NT2/D1 (cell line): ENCODE results near the gene GTPBP6.
"Not testable (repeated sequence)": the region's sequence is repeated elsewhere in the genome, so short reads cannot be mapped to it uniquely, and the experiment has no call there.

Experiments
- DNase-seq: peaks from one replicate; pipeline ENCODE4 v3.0.0-alpha.2; 2011; ENCODE audit warnings: low read depth, low spot score
- H3K27me3 ChIP-seq: 2 replicates; pipeline ENCODE4 v1.6.0; 2011; ENCODE audit warnings: mild to moderate bottlenecking; ENCODE audit not compliant: insufficient read length, insufficient read depth
- H3K36me3 ChIP-seq: 2 replicates; pipeline ENCODE4 v1.6.1; 2011; ENCODE audit warnings: mild to moderate bottlenecking, low read length, mixed read lengths; ENCODE audit not compliant: insufficient read depth, insufficient read length
- H3K4me1 ChIP-seq: 2 replicates; pipeline ENCODE4 v1.5.1; 2011; ENCODE audit not compliant: insufficient read depth, insufficient read length
- H3K4me3 ChIP-seq: 2 replicates; pipeline ENCODE4 v1.5.1; 2011; ENCODE audit warnings: low read depth; ENCODE audit not compliant: insufficient read length
- H3K9ac ChIP-seq: 2 replicates; pipeline ENCODE4 v1.6.0; 2011; ENCODE audit warnings: low read depth; ENCODE audit not compliant: insufficient read length
- H3K9me3 ChIP-seq: 2 replicates; pipeline ENCODE4 v1.5.1; 2011; ENCODE audit warnings: mild to moderate bottlenecking, low read length; ENCODE audit not compliant: insufficient read depth
- SUZ12 ChIP-seq: IDR thresholded peaks from 2 replicates; pipeline ENCODE4 v1.6.1; 2011; ENCODE audit not compliant: insufficient read length, insufficient read depth; ENCODE audit errors: extremely low read depth
- YY1 ChIP-seq: IDR thresholded peaks from 2 replicates; pipeline ENCODE4 v1.6.1; 2011; ENCODE audit not compliant: insufficient read length, insufficient read depth
- ZNF274 ChIP-seq: IDR thresholded peaks from 2 replicates; pipeline ENCODE4 v1.6.1; 2011; ENCODE audit warnings: mild to moderate bottlenecking, low read depth, low read length

GTPBP6 gene

DNA sequence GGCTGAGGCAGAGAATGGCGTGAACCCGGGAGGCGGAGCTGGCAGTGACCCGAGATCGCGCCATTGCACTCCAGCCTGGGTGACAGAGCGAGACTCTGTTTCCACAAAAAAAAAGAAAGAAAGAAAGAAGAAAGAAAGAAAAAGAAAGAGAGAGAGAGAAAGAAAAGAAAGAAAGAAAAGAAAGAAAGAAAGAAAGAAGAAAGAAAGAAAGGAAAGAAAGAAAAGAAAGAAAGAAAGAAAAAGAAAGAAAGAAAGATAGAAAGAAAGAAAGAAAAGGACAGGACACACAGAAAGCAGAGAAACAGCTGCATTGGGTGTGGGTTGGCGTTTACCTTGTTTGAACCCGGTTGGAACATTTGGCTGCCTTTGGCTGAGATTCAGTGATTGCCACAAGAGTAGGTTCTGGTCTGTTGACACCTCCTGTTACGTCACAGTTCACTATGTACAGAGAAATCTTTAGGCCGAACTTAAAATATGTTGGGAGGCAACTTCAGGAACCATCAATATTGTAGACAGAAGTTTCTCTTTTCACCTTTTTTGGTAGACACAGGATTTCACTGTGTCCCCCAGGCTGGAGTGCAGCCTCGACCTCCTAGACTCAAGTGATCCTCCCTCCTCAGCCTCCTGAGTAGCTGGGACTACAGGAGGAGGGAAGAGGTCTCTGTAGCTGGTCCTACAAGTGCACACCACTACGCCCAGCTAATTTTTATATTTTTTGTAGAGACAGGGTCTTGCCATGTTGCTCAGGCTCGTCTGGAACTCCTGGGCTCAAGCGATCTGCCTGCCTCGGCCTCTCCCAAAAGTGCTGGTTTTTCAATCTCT, 53.8 kb downstream of the GTPBP6 start:
- no peak for DNase-seq
- TF ChIP-seq ZNF274 = no peak
- no peak for TF ChIP-seq SUZ12
- no peak for TF ChIP-seq YY1
- Histone ChIP-seq H3K4me3 (no peak overlapping the region), H3K4me1 (peaks cover 6% of the 10 kb centered on the region), H3K36me3 (no peaks in the 10 kb centered on the region), H3K27me3 (no peaks in the 10 kb centered on the region), H3K9ac (no peak overlapping the region), H3K9me3 (no peaks in the 10 kb centered on the region)

DNA sequence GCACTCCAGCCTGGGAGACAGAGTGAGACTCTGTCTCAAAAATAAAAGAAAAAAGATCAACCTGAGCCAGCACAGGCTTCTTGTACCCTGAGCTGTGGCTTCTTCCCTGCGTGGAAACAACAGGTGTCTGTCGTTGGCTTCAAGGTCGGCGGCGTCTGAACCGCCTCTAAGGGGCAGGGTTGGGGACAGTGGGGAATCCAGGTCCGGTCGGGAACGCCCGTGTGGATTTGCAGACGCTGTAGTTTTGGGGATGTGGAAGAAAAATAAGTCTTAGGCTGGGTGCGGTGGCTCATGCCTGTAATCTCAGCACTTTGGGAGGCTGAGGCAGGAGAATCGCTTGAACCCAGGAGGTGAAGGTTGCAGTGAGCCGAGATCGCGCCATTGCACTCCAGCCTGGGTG, 54.6 kb downstream of the GTPBP6 start:
- not testable (repeated sequence) for H3K36me3 ChIP-seq, H3K4me3 ChIP-seq, DNase-seq, H3K4me1 ChIP-seq, H3K27me3 ChIP-seq, H3K9ac ChIP-seq, H3K9me3 ChIP-seq

DNA sequence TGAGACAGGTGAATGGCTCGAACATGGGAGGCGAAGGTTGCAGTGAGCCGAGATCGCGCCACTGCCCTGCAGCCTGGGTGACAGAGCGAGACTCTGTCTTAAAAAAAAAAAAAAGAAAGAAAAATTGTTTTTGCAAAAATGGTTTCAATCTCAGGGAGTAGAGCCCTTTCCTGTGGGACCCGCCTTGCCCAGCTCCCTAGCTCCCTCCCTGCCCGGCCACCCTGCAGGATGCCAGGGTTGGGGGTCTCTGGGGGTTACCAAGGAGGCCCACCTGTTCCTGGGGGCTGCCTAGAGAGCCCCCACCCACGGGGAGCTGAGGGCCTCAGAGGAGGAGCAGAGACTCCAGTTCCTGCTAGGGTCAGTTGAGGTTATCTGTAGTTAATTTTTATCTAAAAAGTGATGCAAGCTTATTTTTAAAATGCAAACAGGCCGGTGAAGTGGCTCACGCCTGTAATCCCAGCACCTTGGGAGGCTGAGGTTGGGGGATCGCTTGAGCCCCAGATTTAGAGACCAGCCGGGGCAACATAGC, 56.2 kb downstream of the GTPBP6 start:
- no peak for TF ChIP-seq ZNF274
- no peak for TF ChIP-seq SUZ12
- TF ChIP-seq YY1 = no peak
- Histone ChIP-seq H3K4me1 (peaks cover 9% of the 10 kb centered on the region), H3K9ac (no peak overlapping the region), H3K36me3 (no peaks in the 10 kb centered on the region), H3K27me3 (no peaks in the 10 kb centered on the region), H3K9me3 (no peaks in the 10 kb centered on the region), H3K4me3 (no peak overlapping the region)
- DNase-seq = no peak

DNA sequence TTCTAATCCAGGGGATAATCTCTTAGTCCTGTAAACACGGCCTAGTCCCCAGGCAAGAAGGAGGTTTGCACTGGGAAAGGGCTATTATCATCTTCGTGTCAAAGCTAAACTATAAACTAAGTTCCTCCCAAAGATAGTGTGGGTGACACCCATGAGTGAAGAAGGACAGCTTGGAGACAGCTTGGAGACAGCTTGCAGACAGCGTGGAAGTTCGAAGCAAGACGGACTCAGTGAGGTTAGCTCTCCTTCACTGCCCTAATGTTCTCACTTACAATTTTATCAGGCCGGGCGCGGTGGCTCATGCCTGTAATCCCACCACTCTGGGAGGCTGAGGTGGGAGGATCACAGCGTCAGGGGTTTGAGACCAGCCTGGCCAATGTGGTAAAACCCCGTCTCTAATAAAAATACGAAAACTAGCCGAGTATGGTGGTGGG, 56.7 kb downstream of the GTPBP6 start:
- DNase-seq = no peak
- no peak overlapping the region for H3K9ac ChIP-seq
- H3K4me1 ChIP-seq = peaks cover 9% of the 10 kb centered on the region
- H3K36me3 ChIP-seq = no peaks in the 10 kb centered on the region
- no peaks in the 10 kb centered on the region for H3K27me3 ChIP-seq
- TF ChIP-seq SUZ12 (no peak), YY1 (no peak), ZNF274 (no peak)
- no peak overlapping the region for H3K4me3 ChIP-seq
- H3K9me3 ChIP-seq = no peaks in the 10 kb centered on the region

DNA sequence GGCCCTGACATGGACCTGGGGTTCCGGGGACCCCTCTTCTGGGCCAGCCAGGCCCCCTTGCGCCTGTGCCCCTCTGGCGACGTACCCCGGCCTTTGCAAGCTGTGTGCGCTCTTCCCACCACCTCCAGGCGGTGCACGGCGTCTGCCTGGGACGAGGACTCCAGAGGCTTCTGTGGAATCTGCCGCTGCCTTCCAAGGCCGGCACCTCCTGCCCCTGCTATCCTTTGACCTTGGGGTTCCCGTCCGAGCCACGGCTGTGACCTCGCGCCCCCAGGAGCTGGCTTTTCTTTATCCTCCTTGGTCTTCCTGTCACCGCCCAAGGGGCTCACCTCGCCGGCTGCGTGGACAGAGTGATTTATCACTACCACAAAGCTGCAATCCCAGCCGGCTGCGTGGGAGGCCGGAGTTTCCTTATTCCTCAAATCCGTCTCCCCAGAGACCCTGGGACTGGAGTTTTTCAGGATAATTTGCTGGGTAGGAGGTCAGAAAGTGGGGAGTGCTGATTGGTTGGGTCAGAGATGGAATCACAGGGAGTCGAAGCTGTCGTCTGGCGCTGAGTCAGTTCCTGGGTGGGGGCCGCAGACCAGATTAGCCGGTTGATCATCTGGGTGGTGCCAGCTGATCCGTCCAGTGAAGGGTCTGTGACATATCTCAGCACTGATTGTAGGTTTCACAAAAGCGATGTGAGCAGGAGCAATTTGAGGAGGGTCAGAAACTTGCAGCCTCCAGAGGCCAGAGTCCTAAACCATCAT, 57.3 kb downstream of the GTPBP6 start:
- H3K4me3 ChIP-seq = no peak overlapping the region
- H3K4me1 ChIP-seq = peaks cover 9% of the 10 kb centered on the region
- H3K27me3 ChIP-seq = no peaks in the 10 kb centered on the region
- peak overlapping the region; percentile 67 for H3K9ac ChIP-seq
- TF ChIP-seq ZNF274 = no peak
- H3K36me3 ChIP-seq = no peaks in the 10 kb centered on the region
- no peaks in the 10 kb centered on the region for H3K9me3 ChIP-seq
- no peak for DNase-seq

DNA sequence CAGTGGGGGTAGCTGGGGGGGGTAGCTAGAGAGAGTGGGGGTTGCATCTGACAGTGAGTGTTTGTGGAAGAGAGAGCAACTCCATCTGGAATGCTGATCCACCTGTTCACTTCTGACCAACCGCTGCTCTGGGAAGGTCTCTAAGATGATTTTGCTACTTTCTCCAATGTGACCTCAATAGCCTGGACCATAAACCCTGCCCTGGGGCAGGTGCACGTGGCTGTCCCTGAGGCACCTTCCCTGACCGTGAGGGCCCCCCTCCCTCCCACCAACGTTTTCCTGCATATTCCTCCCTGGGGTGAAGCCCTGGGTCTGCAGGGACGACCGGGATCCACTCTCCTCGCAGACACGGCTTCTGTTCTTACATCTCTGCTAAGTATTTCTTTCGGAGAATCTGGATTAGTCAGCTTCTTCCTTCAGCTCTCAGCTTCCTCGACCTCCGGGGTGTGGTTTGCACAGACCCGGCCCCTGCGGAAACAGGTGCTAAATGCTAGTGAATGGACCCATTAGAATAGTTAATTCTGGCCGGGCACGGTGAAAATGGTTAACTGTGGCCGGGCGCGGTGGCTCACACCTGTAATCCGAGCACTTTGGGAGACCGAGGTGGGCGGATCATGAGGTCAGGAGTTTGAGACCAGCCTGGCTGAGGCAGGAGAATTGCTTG, 58.8 kb downstream of the GTPBP6 start:
- no peaks in the 10 kb centered on the region for H3K27me3 ChIP-seq
- H3K4me3 ChIP-seq = no peak overlapping the region
- H3K9me3 ChIP-seq = no peaks in the 10 kb centered on the region
- TF ChIP-seq ZNF274 (no peak), SUZ12 (no peak), YY1 (no peak)
- no peak for DNase-seq
- H3K9ac ChIP-seq = no peak overlapping the region
- no peaks in the 10 kb centered on the region for H3K36me3 ChIP-seq
- H3K4me1 ChIP-seq = peaks cover 9% of the 10 kb centered on the region
